ENCODE results near the gene GJB3. TPM values are rescaled to one million over a fixed set of nuclear protein-coding genes. Genes with fewer than 3 reads are reported as not detected.
"Not testable (repeated sequence)": the region's sequence is repeated elsewhere in the genome, so short reads cannot be mapped to it uniquely, and the experiment has no call there.

GJB3 gene
- total RNA-seq, 1 donor from 2014 or later: not detected

DNA sequence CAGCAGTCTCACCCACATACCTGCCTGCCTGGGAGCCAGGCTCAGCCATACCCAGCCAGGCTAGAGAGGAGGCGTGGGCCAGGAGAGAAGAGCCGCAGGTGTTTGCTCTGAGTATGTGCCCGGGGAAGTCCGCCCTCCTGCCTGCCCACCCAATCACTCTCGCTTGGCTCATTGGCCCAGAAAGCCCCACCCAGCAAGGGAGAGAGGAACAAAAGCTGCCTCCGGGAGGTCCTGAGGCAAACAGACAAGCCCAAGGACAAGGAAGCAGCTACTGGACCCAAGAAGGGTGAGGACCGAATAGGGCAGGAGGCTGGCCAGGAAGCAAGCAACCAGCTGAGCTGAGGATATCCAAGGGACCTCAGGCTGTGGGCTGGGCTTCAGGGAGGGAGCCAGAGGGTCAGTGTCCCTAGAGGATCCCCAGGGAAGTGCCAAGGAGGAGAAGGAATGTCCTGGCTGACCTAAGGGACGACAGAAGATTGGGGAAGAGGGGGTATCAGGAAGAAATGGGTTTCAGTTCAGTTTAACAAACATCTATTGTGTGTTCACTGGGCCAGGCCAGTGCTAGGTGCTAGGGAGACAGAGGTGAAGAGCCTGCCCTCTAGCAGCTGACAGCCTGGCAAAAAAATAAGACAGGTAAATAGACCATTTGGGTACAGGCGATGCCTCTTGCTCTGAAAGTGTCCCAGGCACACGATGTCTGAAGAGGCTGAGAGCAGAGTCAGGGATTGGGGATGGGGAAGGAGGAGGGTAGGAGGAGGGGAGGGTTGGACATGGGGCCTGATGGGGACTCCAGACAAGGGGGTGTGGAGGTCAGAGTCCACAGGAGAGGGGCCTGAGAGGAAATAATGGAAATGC lies 21.3 kb upstream of the GJB3 start, which contains the start of gene GJB4:
TSS of gene GJB4 (plus strand) at position 238 of the 855 bp plus-strand sequence. CDS start 1,515 bp downstream, outside the sequence.
- intact Hi-C loops (cut with micrococcal nuclease): no loop called here

- intact Hi-C loops (cut with micrococcal nuclease): no loop called here
These were observed 19.7 kb upstream of the GJB3 start for GRCh38 chr1:34761176-34761761.

GRCh38 chr1:34761776-34762307 lies 19.2 kb upstream of the GJB3 start:
- intact Hi-C loops (cut with micrococcal nuclease): no loop called here

DNA sequence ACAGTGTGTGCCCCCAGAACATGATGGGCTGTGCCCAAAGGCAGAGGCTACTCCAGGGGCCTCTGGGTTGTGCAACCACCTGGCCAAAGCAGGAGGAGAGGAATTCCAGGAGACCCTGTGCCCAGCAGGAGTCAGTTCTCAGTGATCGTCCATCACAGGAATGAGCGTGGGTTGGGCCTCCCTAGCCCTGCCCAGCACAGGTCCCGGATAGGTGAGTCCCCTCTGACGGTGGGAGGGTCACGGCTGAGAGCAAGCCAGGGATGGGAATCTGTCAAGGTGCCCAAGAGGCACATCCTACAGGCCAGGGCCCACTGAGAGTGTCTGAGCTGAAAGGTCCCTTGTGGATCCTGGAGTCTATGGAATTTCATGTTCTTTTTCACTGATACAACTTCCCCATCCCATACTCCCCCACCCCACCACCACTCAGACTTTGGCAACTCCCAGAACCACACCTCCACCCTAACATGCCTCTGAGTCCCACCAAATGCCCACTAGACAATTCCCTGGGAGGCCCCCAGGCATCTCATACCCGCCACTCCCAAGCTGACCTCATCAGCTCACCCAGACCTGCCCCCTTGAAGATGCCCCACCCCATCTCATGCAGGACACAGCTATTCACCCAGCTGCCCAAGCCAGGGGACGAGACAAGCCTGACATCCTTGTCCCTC lies 18.4 kb upstream of the GJB3 start:
- intact Hi-C loops (cut with micrococcal nuclease): no loop called here

- intact Hi-C loops (cut with micrococcal nuclease): no loop called here
These were observed 17.8 kb upstream of the GJB3 start for GRCh38 chr1:34763142-34763781.

DNA sequence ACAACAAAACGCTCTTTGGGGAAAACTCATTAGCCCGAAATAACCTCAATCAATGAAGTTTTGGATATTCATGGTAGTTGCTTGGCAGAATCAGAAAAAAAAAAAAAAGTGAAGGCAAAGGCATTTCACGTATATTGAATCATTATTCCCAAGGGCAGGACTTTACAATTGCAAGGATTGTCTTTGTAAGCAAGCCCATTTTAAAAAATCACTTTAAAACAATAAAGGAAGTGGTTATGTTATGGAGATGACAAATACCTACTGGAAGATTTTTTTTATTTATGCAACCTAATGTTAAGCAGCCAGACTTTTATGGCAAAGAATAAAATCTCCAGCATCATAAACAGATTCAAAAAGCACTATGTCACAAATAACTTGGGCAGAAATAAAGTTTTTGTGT lies 12.2 kb upstream of the GJB3 start:
- intact Hi-C loops (cut with micrococcal nuclease): no loop called here

DNA sequence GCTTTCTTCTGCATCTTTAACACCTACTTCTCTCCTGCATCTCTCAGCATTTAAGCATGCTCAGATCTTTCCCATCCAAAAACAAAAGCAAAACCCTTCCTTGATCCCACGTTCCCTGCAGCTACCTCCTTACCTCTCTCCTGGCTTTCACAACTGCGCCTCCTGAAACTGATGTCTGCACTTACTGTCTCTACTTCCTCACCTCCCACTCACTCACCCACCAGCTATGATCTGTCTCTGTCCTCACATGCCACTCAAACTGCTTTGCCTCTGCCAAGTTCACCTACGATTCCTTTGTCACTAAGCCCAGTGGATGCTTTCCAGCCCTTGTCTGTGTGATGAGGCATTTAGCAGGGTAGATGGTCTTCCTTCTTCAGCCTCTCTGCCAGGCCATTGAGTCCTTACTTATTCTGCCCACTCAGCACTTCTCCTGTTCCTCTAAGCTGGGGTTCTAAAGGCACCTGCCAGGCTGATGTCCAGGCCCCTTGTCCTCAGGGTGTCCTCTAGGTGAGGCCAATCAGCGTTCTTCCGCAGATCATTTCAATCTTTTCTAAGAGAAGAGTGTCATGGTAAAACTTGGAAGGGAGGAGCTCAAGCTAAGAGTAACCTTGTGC lies 10.0 kb upstream of the GJB3 start:
- intact Hi-C loops (cut with micrococcal nuclease): no loop called here

- intact Hi-C loops (cut with micrococcal nuclease): no loop called here
These were observed 9.2 kb upstream of the GJB3 start for GRCh38 chr1:34771573-34772371.

- intact Hi-C loops (cut with micrococcal nuclease): not testable (repeated sequence)
These were observed 7.9 kb upstream of the GJB3 start for GRCh38 chr1:34773114-34773513.

DNA sequence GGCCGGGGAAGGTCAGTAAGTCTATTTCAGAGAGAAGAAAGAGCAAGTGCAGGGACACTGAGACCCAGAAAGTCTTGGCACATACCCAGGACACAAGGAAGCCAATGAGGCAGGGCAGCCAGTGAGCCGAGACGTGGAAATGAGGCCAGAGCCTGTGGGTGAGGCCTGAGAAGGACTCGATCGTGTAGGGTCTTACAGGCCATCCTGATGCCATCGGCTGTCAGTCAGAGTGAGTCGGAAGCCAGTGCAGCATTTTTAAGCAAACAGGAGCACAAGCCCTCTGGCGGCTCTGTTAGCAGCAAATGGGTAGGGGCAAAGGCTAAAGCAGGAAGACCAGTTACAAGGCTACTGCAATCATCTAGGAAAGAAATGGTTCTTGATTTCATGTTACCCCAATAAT lies 6.1 kb upstream of the GJB3 start:
- intact Hi-C loops (cut with micrococcal nuclease): no loop called here

DNA sequence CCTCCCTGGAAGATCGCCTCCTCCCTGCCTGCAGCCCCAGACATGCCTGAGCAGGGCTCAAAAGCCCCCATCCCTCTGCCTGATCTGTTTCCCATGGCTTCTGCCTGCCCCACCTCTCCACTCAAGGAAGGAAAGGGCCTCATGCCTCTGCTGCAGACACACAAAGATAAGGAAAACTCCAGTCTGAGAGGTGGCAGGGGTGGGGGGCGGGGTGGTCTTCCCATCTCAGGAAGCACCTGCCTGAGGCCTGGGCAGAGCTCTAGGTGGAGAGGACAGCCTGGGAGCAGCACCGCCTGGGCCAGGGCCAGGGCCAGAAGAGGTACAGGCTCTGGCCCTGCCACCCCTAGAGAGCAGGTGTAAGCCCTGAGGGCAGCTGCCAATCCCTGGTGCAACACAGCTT lies 4.1 kb upstream of the GJB3 start:
- intact Hi-C loops (cut with micrococcal nuclease): no loop called here

GRCh38 chr1:34777519-34778321 lies 3.3 kb upstream of the GJB3 start:
- intact Hi-C loops (cut with micrococcal nuclease): no loop called here

GRCh38 chr1:34778381-34778780 lies 2.6 kb upstream of the GJB3 start:
- intact Hi-C loops (cut with micrococcal nuclease): no loop called here

GRCh38 chr1:34779005-34779404 lies 2.0 kb upstream of the GJB3 start:
- intact Hi-C loops (cut with micrococcal nuclease): no loop called here

DNA sequence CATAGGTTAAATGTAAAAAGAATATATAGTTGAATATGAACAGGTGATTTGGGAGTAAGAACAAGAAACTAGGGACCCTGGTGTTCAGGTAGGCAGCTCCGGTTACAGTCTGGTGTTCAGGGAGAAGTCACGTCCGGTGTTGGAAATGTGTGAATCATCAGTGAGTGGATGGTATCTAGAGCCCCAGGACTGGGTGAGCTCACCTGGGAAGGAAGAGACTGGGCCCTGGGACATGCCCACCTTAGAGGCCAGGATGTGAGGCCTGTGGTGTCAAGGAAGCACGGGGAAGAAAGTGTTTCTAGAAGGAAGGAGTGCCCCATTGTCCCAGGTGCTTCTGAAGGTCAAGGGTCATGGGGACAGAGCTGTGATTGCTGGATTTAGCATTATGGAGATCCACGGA lies 1.5 kb upstream of the GJB3 start:
- intact Hi-C loops (cut with micrococcal nuclease): no loop called here

- intact Hi-C loops (cut with micrococcal nuclease): no loop called here
These were observed 1.1 kb upstream of the GJB3 start for GRCh38 chr1:34779962-34780361.

- intact Hi-C loops (cut with micrococcal nuclease): no loop called here
These were observed 486 bp upstream of the GJB3 start for GRCh38 chr1:34780528-34780927.

DNA sequence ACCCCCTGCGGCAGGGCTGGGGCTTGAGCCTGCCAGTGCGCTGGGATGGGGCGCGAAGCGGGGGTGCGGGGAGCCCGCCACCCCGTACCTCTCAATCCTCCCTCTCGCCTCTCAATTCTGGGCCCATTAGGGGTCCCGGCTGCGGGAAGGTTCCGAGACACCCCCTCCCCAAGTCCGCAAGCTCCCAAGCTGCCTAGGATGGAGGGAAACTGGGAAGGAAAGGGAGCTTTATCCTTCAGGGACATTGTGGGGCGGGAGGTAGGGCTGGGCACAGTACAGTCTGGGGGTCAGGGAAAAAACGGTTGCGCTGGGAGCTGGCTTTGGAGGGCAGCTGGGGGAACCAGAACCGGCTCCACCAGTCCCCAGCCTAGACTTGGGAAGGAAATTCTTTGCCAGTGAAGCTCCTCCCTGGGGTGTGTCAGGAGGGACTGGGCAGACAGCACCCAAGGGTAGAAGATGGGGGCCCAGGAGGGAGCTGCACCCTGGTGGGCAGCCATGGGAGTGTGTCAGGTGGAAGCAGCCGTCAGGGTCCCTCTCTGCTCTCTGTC lies 904 bp downstream of the GJB3 start:
- intact Hi-C loops (cut with micrococcal nuclease): no loop called here

DNA sequence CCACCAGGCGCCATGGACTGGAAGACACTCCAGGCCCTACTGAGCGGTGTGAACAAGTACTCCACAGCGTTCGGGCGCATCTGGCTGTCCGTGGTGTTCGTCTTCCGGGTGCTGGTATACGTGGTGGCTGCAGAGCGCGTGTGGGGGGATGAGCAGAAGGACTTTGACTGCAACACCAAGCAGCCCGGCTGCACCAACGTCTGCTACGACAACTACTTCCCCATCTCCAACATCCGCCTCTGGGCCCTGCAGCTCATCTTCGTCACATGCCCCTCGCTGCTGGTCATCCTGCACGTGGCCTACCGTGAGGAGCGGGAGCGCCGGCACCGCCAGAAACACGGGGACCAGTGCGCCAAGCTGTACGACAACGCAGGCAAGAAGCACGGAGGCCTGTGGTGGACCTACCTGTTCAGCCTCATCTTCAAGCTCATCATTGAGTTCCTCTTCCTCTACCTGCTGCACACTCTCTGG lies 3.8 kb downstream of the GJB3 start:
- intact Hi-C loops (cut with micrococcal nuclease): no loop called here

All from T-helper 2 cell treated with Interferon-gamma antibody and Interleukin-4, amounts not matched to agents 100 ng/mL and 5 ng/mL, for 36 hours (primary cell).